ENCODE data around the gene CSTPP1.

Gene CSTPP1

GRCh38 chr11:47132981-47133380 is 196.4 kb downstream of the CSTPP1 start:
- Histone ChIP-seq H3K4me2 (ENCODE audit: low read length) (no peak overlapping the region), H3K4me1 (ENCODE audit: control insufficient read depth, low read length) (0 out of 2 replicates have a peak, but pooled peaks cover 3% of the 10 kb centered on the region), H3F3A (ENCODE audit: control insufficient read depth, insufficient read depth) (no peaks in the 10 kb centered on the region), H3K9me3 (ENCODE audit: control insufficient read depth, insufficient read depth, low read length) (no peaks in the 10 kb centered on the region), H4K20me1 (ENCODE audit: control insufficient read depth, insufficient read depth, low read depth, low read length) (no peaks in the 10 kb centered on the region), H3K79me2 (ENCODE audit: control insufficient read depth, low read length) (no peaks in the 10 kb centered on the region), H3K27me3 (ENCODE audit: control insufficient read depth, low read length) (no peaks in the 10 kb centered on the region), H3K27ac (ENCODE audit: low read depth, low read length) (no peak overlapping the region), H3K9me2 (replicated peaks; ENCODE audit: control insufficient read depth, low read length) (no peaks in the 10 kb centered on the region), H3K4me3 (ENCODE audit: low read length) (no peak overlapping the region), H3K36me3 (ENCODE audit: control insufficient read depth, low read length) (no peaks in the 10 kb centered on the region)
- no peak for TF ChIP-seq EZH2phosphoT487 (IDR thresholded peaks at IDR 0.05; ENCODE audit: borderline replicate concordance, low read length)
- TF ChIP-seq CTCF (IDR thresholded peaks at IDR 0.05; ENCODE audit: low read depth, low read length, poor library complexity, severe bottlenecking), result no peak

GRCh38 chr11:47136327-47136726 is 199.8 kb downstream of the CSTPP1 start:
- Histone ChIP-seq H3K27me3 (ENCODE audit: control insufficient read depth, low read length) (no peaks in the 10 kb centered on the region), H3K36me3 (ENCODE audit: control insufficient read depth, low read length) (no peaks in the 10 kb centered on the region), H3K79me2 (ENCODE audit: control insufficient read depth, low read length) (no peaks in the 10 kb centered on the region), H3K4me3 (ENCODE audit: low read length) (no peak overlapping the region), H3K9me2 (replicated peaks; ENCODE audit: control insufficient read depth, low read length) (no peaks in the 10 kb centered on the region), H3K4me1 (ENCODE audit: control insufficient read depth, low read length) (no peaks in the 10 kb centered on the region), H3K4me2 (ENCODE audit: low read length) (no peak overlapping the region), H3K9me3 (ENCODE audit: control insufficient read depth, insufficient read depth, low read length) (no peaks in the 10 kb centered on the region), H3K27ac (ENCODE audit: low read depth, low read length) (no peak overlapping the region), H4K20me1 (ENCODE audit: control insufficient read depth, insufficient read depth, low read depth, low read length) (no peaks in the 10 kb centered on the region), H3F3A (ENCODE audit: control insufficient read depth, insufficient read depth) (no peaks in the 10 kb centered on the region)
- no peak for TF ChIP-seq EZH2phosphoT487 (IDR thresholded peaks at IDR 0.05; ENCODE audit: borderline replicate concordance, low read length)
- no peak for TF ChIP-seq CTCF (IDR thresholded peaks at IDR 0.05; ENCODE audit: low read depth, low read length, poor library complexity, severe bottlenecking)

- no peaks in the 10 kb centered on the region for H3K27me3 ChIP-seq (ENCODE audit: control insufficient read depth, low read length)
- no peaks in the 10 kb centered on the region for H3K9me3 ChIP-seq (ENCODE audit: control insufficient read depth, insufficient read depth, low read length)
- no peaks in the 10 kb centered on the region for H3K79me2 ChIP-seq (ENCODE audit: control insufficient read depth, low read length)
- no peaks in the 10 kb centered on the region for H4K20me1 ChIP-seq (ENCODE audit: control insufficient read depth, insufficient read depth, low read depth, low read length)
- no peaks in the 10 kb centered on the region for H3K9me2 ChIP-seq (replicated peaks; ENCODE audit: control insufficient read depth, low read length)
- H3K27ac ChIP-seq (ENCODE audit: low read depth, low read length), result no peak overlapping the region
- H3K4me1 ChIP-seq (ENCODE audit: control insufficient read depth, low read length), result no peaks in the 10 kb centered on the region
- H3K4me3 ChIP-seq (ENCODE audit: low read length), result no peak overlapping the region
- no peak overlapping the region for H3K4me2 ChIP-seq (ENCODE audit: low read length)
- no peak for TF ChIP-seq CTCF (IDR thresholded peaks at IDR 0.05; ENCODE audit: low read depth, low read length, poor library complexity, severe bottlenecking)
- no peak for TF ChIP-seq EZH2phosphoT487 (IDR thresholded peaks at IDR 0.05; ENCODE audit: borderline replicate concordance, low read length)
- no peaks in the 10 kb centered on the region for H3F3A ChIP-seq (ENCODE audit: control insufficient read depth, insufficient read depth)
- H3K36me3 ChIP-seq (ENCODE audit: control insufficient read depth, low read length), result no peaks in the 10 kb centered on the region
Observed at GRCh38 chr11:47136921-47137320, 200.4 kb downstream of the CSTPP1 start.

- no peaks in the 10 kb centered on the region for H3K27me3 ChIP-seq (ENCODE audit: control insufficient read depth, low read length)
- no peaks in the 10 kb centered on the region for H3K9me2 ChIP-seq (replicated peaks; ENCODE audit: control insufficient read depth, low read length)
- no peaks in the 10 kb centered on the region for H3K79me2 ChIP-seq (ENCODE audit: control insufficient read depth, low read length)
- no peak overlapping the region for H3K4me3 ChIP-seq (ENCODE audit: low read length)
- H3F3A ChIP-seq (ENCODE audit: control insufficient read depth, insufficient read depth), result no peaks in the 10 kb centered on the region
- H3K27ac ChIP-seq (ENCODE audit: low read depth, low read length), result no peak overlapping the region
- H3K36me3 ChIP-seq (ENCODE audit: control insufficient read depth, low read length), result no peaks in the 10 kb centered on the region
- no peaks in the 10 kb centered on the region for H3K4me1 ChIP-seq (ENCODE audit: control insufficient read depth, low read length)
- TF ChIP-seq CTCF (IDR thresholded peaks at IDR 0.05; ENCODE audit: low read depth, low read length, poor library complexity, severe bottlenecking) (no peak), EZH2phosphoT487 (IDR thresholded peaks at IDR 0.05; ENCODE audit: borderline replicate concordance, low read length) (no peak)
- no peak overlapping the region for H3K4me2 ChIP-seq (ENCODE audit: low read length)
- H4K20me1 ChIP-seq (ENCODE audit: control insufficient read depth, insufficient read depth, low read depth, low read length), result no peaks in the 10 kb centered on the region
- no peaks in the 10 kb centered on the region for H3K9me3 ChIP-seq (ENCODE audit: control insufficient read depth, insufficient read depth, low read length)
Observed at GRCh38 chr11:47137476-47137875, 200.9 kb downstream of the CSTPP1 start.

Data from DOHH2 (cell line).